Heart left ventricle (tissue), 16 donors: ENCODE results near the gene CHMP1A. TPM values are rescaled to one million over a fixed set of nuclear protein-coding genes. Genes with fewer than 3 reads are reported as not detected.
A peak's percentile ranks its signal among the peaks of the same experiment; 100 is the strongest.
"Not testable (repeated sequence)": the region's sequence is repeated elsewhere in the genome, so short reads cannot be mapped to it uniquely, and the experiment has no call there.

Source experiments
- ATAC-seq, 4 donors: fragments of 200-7000 bp; cut with Tn5 transposase; one replicate each; pipeline ENCODE4 v1.9.1; 2020 to 2022; ENCODE audit warnings: moderate library complexity in 4 of 4, mild to moderate bottlenecking in 3 of 4, moderate number of reproducible peaks in 1 of 4
- DNase-seq, 5 donors: peaks; one replicate each; pipeline ENCODE4 v3.0.0-alpha.2; 2020
- H3K27ac ChIP-seq, 12 donors: fragments of 200-600 bp; sonication (generic) in 4 of 12; one replicate each; pipeline versions ENCODE4 v1.5.0 to v1.8.0; 2016 to 2022; ENCODE audit warnings: mild to moderate bottlenecking in 2 of 12
- H3K27me3 ChIP-seq, 9 donors: fragments of 200-600 bp; sonication (generic) in 2 of 9; one replicate each; pipeline versions ENCODE4 v1.5.1 to v1.8.0; 2016 to 2022; ENCODE audit warnings: mild to moderate bottlenecking in 3 of 9
- H3K36me3 ChIP-seq, 9 donors: fragments of 200-600 bp; sonication (generic) in 2 of 9; one replicate each; pipeline versions ENCODE4 v1.5.0 to v1.8.0; 2018 to 2022; ENCODE audit warnings: mild to moderate bottlenecking in 2 of 9
- H3K4me1 ChIP-seq, 12 donors: fragments of 200-600 bp; sonication (generic) in 4 of 12; one replicate each; pipeline versions ENCODE4 v1.5.0 to v1.8.0; 2016 to 2022; ENCODE audit warnings: mild to moderate bottlenecking in 3 of 12
- H3K4me3 ChIP-seq, 12 donors: fragments of 200-600 bp; sonication (generic) in 4 of 12; one replicate each; pipeline versions ENCODE4 v1.5.0 to v1.8.0; 2017 to 2022; ENCODE audit warnings: mild to moderate bottlenecking in 9 of 12, moderate library complexity in 4 of 12
- H3K9me3 ChIP-seq, 12 donors: fragments of 200-600 bp; sonication (generic) in 4 of 12; one replicate each; pipeline versions ENCODE4 v1.5.0 to v1.8.0; 2016 to 2022; ENCODE audit warnings: mild to moderate bottlenecking in 1 of 12
- POLR2A ChIP-seq, 2 donors: fragments of 450-650 bp; IDR thresholded peaks; one replicate each; pipeline ENCODE4 v1.6.1; 2017; ENCODE audit warnings: antibody characterized with exemption in 2 of 2, mild to moderate bottlenecking in 2 of 2, moderate library complexity in 2 of 2
- WGBS, 4 donors: extraction: QIAGEN DNeasy Blood & Tissue Kit in 2 of 4; methylation state at CpG; one replicate each; pipeline versions ENCODE4 v1.1.5 to v1.1.7; 2013 to 2018; 5-methylcytosine and 5-hydroxymethylcytosine counted together
- intact Hi-C, 10 donors: fragments of 100-400 bp; cut with DNase I; formaldehyde crosslinking; loops; one replicate each; pipeline versions ENCODE4 v1.11.1 to v1.14.2; 2022
- polyA plus RNA-seq, 2 donors: library from polyadenylated mRNA; stranded (reverse); fragments of 200-250 nt; gene quantifications; one replicate each; pipeline ENCODE4 v1.2.3, GENCODE V29; 2013
- total RNA-seq, 9 donors: library from RNA; depleted of rRNA in 2 of 9; stranded (reverse); fragments of >200 nt in 2 of 9; fragmentation: NEBNext Ultra II Directional in 3 of 9; extraction: Animal tissue kit (Norgen Biotek cat#: 25700) in 3 of 9; gene quantifications; one replicate each; pipeline versions ENCODE4 v1.1.0 to v1.2.4, GENCODE V29; 2016 to 2023
- TF ChIP-seq, protein P1 (sequence below), 12 donors: fragments of 200-600 bp; sonication (generic) in 4 of 12; IDR thresholded peaks; one replicate each; pipeline versions ENCODE4 v1.5.0 to v1.8.0; 2018 to 2022; ENCODE audit warnings: antibody characterized with exemption in 12 of 12, mild to moderate bottlenecking in 5 of 12
- donor health status: ischemic (EF 13 %, LVEDD 7.1; RV severe dilation, severe dysfunction).
- donor health status: healthy with polysubstance abuse.
- donor health status: DM: no; HTN: yes; CAD: no.
- donor health status: DM: no; HTN: no; CAD: no.
- donor health status: ischemic (EF 25% LVEDD 6.9; RV normal size, moderate dysfunction).
- donor health status: ischemic (EF 25% LVEDD 5.7; RV mildly dilated, moderate dysfunction).
- donor health status: healthy.
- donor health status: DM: yes; HTN: yes; CAD: no.
- donor health status: ischemic (EF 35%, LVEDD 5.7; RV mildly dilated, moderate dysfunction).
- donor health status: nonischemic (EF 11% LVEDD 7.7; RV severe dilation, severe dysfunction).
- donor health status: DM: yes; HTN: yes; CAD: no.
- donor health status: PGD.
- donor health status: ischemic (EF 29% LVEDD 5.4; RV normal size, mild dysfunction).
- donor health status: nonischemic (EF 23%, LVEDD 6.1; RV moderate dilation, normal function).

CHMP1A gene
- total and polyA plus RNA-seq, 11 donors, result 29.3 to 86.3 (median 44.6) TPM

DNA sequence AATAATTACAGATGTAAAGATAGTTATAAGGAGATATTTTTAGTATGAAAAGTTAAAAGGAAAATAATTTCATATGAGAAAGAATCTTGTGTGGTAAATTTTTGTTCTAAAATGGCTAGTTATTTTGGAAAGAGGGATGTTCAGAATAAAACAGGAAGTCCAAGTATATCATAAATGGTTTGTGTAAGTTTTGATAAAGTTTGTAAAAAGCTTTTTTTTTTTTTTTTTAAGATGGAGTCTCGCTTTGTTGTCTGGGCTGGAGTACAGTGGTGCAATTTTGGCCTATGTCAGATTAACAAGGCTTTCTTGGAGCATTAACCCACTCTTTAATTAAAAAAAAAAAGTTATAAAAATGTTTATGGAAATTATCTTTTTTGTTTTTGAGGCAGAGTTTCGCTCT, 20.8 kb upstream of the CHMP1A start:
- no peak overlapping the region for H3K27ac ChIP-seq
- no peak for TF ChIP-seq POLR2A (IDR thresholded peaks at IDR 0.05)
- TF ChIP-seq, protein P1, sequence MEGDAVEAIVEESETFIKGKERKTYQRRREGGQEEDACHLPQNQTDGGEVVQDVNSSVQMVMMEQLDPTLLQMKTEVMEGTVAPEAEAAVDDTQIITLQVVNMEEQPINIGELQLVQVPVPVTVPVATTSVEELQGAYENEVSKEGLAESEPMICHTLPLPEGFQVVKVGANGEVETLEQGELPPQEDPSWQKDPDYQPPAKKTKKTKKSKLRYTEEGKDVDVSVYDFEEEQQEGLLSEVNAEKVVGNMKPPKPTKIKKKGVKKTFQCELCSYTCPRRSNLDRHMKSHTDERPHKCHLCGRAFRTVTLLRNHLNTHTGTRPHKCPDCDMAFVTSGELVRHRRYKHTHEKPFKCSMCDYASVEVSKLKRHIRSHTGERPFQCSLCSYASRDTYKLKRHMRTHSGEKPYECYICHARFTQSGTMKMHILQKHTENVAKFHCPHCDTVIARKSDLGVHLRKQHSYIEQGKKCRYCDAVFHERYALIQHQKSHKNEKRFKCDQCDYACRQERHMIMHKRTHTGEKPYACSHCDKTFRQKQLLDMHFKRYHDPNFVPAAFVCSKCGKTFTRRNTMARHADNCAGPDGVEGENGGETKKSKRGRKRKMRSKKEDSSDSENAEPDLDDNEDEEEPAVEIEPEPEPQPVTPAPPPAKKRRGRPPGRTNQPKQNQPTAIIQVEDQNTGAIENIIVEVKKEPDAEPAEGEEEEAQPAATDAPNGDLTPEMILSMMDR (IDR thresholded peaks at IDR 0.05), result no peak
- H3K9me3 ChIP-seq, result peaks cover 0 to 13% (median 0%) of the 10 kb centered on the region in 12 donors
- 94 to 99% (median 96%) methylated on average over 2 of the region's 2 CpGs for WGBS, 4 donors
- H3K27me3 ChIP-seq, result no peaks in the 10 kb centered on the region
- intact Hi-C loops, result no loop called here
- ATAC-seq, result no peak
- no peak for DNase-seq
- H3K4me1 ChIP-seq, result no peaks in the 10 kb centered on the region
- no peak overlapping the region for H3K4me3 ChIP-seq
- no peaks in the 10 kb centered on the region for H3K36me3 ChIP-seq

DNA sequence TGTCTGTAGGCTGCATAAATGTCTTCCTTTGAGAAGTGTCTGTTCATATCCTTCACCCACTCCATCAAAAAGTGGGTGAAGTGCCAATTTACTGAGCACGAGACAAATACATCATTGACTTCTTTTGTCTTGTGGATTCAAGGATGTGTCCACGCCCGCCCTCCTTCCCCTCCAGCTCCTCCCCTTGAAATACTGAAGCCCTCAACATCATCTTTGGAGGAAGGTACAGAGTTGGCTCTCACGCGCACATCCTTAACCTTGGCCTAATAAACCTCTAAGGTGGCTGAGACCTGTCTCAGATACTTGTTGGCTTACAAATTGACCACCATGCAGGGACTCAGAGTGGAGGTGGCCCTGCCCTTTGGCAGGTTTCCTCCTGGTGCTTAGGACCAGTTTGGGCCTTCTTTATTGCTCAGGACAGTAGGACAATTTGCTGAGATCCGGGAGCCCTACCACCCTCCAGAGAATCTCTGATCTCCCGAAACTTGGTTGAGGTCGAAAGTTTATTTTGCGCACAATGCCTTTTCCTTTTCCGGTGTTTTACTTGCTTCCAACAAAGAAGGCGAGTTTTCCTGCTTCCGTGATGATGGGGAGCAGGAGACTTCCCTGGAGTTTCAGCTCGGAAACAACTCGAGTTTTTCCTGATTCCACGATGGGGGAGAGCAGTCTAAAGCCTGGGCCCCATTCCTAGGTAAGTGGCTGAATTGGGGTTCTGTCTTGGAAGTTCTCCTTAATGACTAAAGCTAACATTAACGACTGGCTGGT, 14.9 kb upstream of the CHMP1A start:
- peak overlapping the region in 5 of 12 donors; percentile 1 to 32 (median 14) for H3K4me3 ChIP-seq
- no peaks in the 10 kb centered on the region for H3K9me3 ChIP-seq

DNA sequence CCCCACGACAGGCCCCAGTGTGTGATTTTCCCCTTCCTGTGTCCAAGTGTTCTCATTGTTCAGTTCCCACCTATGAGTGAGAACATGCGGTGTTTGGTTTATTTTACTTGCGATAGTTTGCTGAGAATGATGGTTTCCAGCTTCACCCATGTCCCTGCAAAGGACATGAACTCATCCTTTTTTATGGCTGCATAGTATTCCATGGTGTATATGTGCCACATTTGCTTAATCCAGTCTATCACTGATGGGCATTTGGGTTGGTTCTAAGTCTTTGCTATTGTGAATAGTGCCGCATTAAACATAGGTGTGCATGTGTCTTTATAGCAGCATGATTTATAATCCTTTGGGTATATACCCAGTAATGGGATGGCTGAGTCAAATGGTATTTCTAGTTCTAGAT, 14.1 kb upstream of the CHMP1A start:
- H3K36me3 ChIP-seq, H3K9me3 ChIP-seq, intact Hi-C loops, DNase-seq, H3K4me3 ChIP-seq, ATAC-seq, H3K4me1 ChIP-seq, H3K27me3 ChIP-seq: not testable (repeated sequence)
- H3K27ac ChIP-seq, result peak overlapping the region in 1 of 12 donors; percentile 14
- 87 to 94% (median 92%) methylated on average over 4 of the region's 4 CpGs for WGBS, 4 donors

More for the DNA sequence above, 14.9 kb upstream of the CHMP1A start:
- Histone ChIP-seq H3K27me3 (no peaks in the 10 kb centered on the region), H3K4me1 (no peaks in the 10 kb centered on the region), H3K36me3 (no peaks in the 10 kb centered on the region), H3K27ac (peak overlapping the region in 11 of 12 donors; percentile 19 to 85 (median 64))
- TF ChIP-seq POLR2A (IDR thresholded peaks at IDR 0.05), result no peak
- ATAC-seq (peak in 1 of 4 donors; percentile 69), DNase-seq (no peak)
- intact Hi-C loops, result no loop called here
- 71 to 80% (median 74%) methylated on average over 16 of the region's 16 CpGs for whole genome bisulfite sequencing, 4 donors

DNA sequence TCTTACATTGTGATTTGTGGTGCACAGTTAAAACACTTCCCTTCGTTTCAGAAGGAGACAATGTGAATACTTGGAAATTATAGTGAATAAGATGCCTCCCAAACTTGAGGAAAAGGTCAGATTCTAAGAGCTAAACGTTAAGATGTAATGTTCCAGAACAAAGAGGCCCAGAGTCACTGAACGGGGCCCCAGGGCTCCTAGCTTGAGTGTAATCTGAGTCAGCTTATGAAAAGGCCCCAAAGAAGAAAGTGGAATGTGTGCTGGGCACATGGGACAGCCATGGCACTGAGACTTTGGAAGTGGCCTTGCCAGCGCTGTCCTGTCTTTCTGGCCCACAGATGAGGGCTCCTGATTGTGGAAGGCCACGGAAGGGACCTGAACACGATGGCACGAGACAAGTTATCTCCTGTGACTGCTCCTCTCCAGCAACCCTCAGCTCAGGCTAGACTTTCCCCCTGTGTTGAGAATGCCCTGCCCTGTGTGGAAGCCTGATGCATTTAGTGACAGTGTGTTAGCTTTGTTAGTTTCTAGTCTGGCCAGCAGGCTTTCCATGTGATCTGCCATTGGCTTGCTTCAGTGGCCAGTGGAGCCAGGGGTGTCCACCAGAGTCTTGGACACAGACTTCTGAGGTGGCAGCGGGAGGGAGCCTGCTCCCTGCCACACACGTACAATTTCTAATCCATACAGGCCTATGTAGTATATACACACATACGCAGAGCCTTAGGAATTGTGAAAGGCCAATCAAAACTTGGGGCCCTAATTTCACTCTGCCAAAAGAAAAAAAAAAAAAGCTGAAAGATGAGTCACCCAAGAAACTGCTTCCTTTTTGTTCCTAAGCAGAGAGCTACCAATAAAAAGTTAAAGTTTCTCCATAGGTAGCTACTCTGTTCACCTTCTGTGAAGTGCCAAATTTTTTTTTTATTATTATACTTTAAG, 13.3 kb upstream of the CHMP1A start:
- Histone ChIP-seq H3K4me1 (no peaks in the 10 kb centered on the region), H3K36me3 (no peaks in the 10 kb centered on the region), H3K27ac (no peak overlapping the region), H3K9me3 (no peaks in the 10 kb centered on the region), H3K4me3 (no peak overlapping the region), H3K27me3 (no peaks in the 10 kb centered on the region)
- 90 to 94% (median 90%) methylated on average over 10 of the region's 10 CpGs for WGBS, 4 donors
- intact Hi-C loops, result no loop called here
- DNase-seq (no peak), ATAC-seq (no peak)
- no peak for TF ChIP-seq POLR2A (IDR thresholded peaks at IDR 0.05)
- TF ChIP-seq, protein P1 (IDR thresholded peaks at IDR 0.05), result no peak

DNA sequence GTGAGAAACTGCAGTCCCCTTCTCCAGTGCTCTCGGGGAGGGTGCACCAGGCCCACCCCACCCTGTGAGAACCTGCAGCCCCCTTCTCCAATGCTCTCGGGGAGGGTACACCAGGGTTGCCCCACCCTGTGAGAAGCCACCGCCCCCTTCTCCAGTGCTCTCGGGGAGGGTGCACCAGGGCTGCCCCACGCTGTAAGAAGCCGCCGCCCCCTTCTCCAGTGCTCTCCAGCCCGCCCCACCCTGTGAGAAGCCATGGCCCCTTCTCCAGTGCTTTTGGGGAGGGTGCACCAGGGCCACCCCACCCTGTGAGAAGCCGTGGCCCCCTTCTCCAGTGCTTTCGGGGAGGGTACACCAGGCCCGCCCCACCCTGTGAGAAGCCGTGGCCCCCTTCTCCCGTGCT, 12.2 kb upstream of the CHMP1A start:
- Histone ChIP-seq H3K27me3 (no peaks in the 10 kb centered on the region), H3K4me3 (no peak overlapping the region), H3K9me3 (no peaks in the 10 kb centered on the region), H3K4me1 (no peaks in the 10 kb centered on the region), H3K27ac (no peak overlapping the region), H3K36me3 (no peaks in the 10 kb centered on the region)
- DNase-seq, result no peak
- intact Hi-C loops, result no loop called here
- TF ChIP-seq, protein P1 (IDR thresholded peaks at IDR 0.05), result no peak
- no peak for TF ChIP-seq POLR2A (IDR thresholded peaks at IDR 0.05)
- 86 to 94% (median 93%) methylated on average over 8 to 13 of the region's 13 CpGs for WGBS, 4 donors
- ATAC-seq, result no peak
